OCI-LY7 (cell line): ENCODE results near the gene PFKP. TPM values are rescaled to one million over a fixed set of nuclear protein-coding genes. Genes with fewer than 3 reads are reported as not detected.

ENCODE experiments used
- BruUV-seq: library from RNA; stranded (reverse); fragments of 400-500 nt; replicated peaks from 2 replicates; lab custom pipeline; 2021; lab: Mats Ljungman, UMichigan
- CTCF ChIA-PET: fragments of 300-600 bp; sonication (Branson Sonifier 250); formaldehyde crosslinking; loops from one replicate; lab custom pipeline; 2022; ENCODE audit warnings: antibody characterized with exemption; ENCODE audit not compliant: unreplicated experiment; lab: Charles Lee
- POLR2A ChIA-PET: fragments of 300-600 bp; sonication (Branson Sonifier 250); formaldehyde crosslinking; loops from one replicate; lab custom pipeline; 2022; ENCODE audit warnings: antibody characterized with exemption; lab: Charles Lee
- DNase-seq: peaks from one replicate; pipeline ENCODE4 v3.0.0-alpha.2; 2015; ENCODE audit warnings: low spot score
- H2AFZ ChIP-seq: fragments of 200-600 bp; sonication (generic), shearing (Covaris generic); 2 replicates; pipeline ENCODE4 v1.6.1; 2014; ENCODE audit warnings: mild to moderate bottlenecking, antibody characterized with exemption, low read length, moderate library complexity
- H3K27ac ChIP-seq: fragments of 200-600 bp; sonication (generic); 2 replicates; pipeline ENCODE4 v1.5.1; 2014; ENCODE audit warnings: mixed run types, low read depth, mild to moderate bottlenecking, moderate library complexity, low read length, inconsistent platforms; ENCODE audit not compliant: poor library complexity, severe bottlenecking
- H3K36me3 ChIP-seq: fragments of 200-600 bp; sonication (generic); 2 replicates; pipeline ENCODE4 v1.6.1; 2014; ENCODE audit warnings: mild to moderate bottlenecking, antibody characterized with exemption, low read length, moderate library complexity, mixed read lengths; ENCODE audit not compliant: insufficient read depth
- H3K4me1 ChIP-seq: fragments of 200-600 bp; sonication (generic); 2 replicates; pipeline ENCODE4 v1.5.1; 2014; ENCODE audit warnings: mild to moderate bottlenecking, low read length; ENCODE audit not compliant: insufficient read depth, poor library complexity, severe bottlenecking
- H3K4me2 ChIP-seq: fragments of 200-600 bp; sonication (generic); 2 replicates; pipeline ENCODE4 v1.6.1; 2014; ENCODE audit warnings: mild to moderate bottlenecking, low read length
- H3K4me3 ChIP-seq: fragments of 200-600 bp; sonication (generic); 2 replicates; pipeline ENCODE4 v1.5.1; 2014; ENCODE audit warnings: mild to moderate bottlenecking, low read depth, low read length; ENCODE audit not compliant: poor library complexity, severe bottlenecking
- H3K79me2 ChIP-seq: fragments of 200-600 bp; sonication (generic); 2 replicates; pipeline ENCODE4 v1.6.1; 2016; ENCODE audit warnings: low read depth, mild to moderate bottlenecking, low read length, moderate library complexity, mixed read lengths; ENCODE audit not compliant: insufficient read depth
- H3K9me2 ChIP-seq: fragments of 200-600 bp; sonication (generic); 2 replicates; pipeline ENCODE4 v1.6.1; 2016; ENCODE audit warnings: mild to moderate bottlenecking, low read length, mixed read lengths; ENCODE audit not compliant: insufficient read depth
- H3K9me3 ChIP-seq: fragments of 200-600 bp; sonication (generic); 2 replicates; pipeline ENCODE4 v1.6.1; 2014; ENCODE audit warnings: mild to moderate bottlenecking, mixed run types, low read length, mixed read lengths
- H4K20me1 ChIP-seq: fragments of 200-600 bp; sonication (generic); 2 replicates; pipeline ENCODE4 v1.6.1; 2014; ENCODE audit warnings: mild to moderate bottlenecking, antibody characterized with exemption, low read length, moderate library complexity, mixed read lengths; ENCODE audit not compliant: insufficient read depth
- EZH2phosphoT487 ChIP-seq: fragments of 200-600 bp; sonication (generic); IDR thresholded peaks from 2 replicates; pipeline ENCODE4 v1.6.1; 2018; ENCODE audit warnings: low read depth, borderline replicate concordance, mild to moderate bottlenecking, mixed run types, antibody characterized with exemption, low read length, moderate library complexity, mixed read lengths
- intact Hi-C: fragments of 100-400 bp; cut with micrococcal nuclease; formaldehyde crosslinking; loops from one replicate; pipeline ENCODE4 v1.10.0; 2022; ENCODE audit not compliant: unreplicated experiment
- total RNA-seq, 2 experiments: library from RNA; depleted of rRNA in 1 of 2; stranded (reverse); fragments of >200 nt in 1 of 2; shearing (Covaris generic) in 1 of 2; gene quantifications; 2 replicates each; pipeline ENCODE4 v1.2.3, GENCODE V29; 2014 to 2022
- TF ChIP-seq, protein P1 (sequence below): fragments of 200-600 bp; sonication (generic); conservative IDR thresholded peaks from 2 replicates; pipeline ENCODE4 v1.5.1; 2014; ENCODE audit warnings: mild to moderate bottlenecking, antibody characterized with exemption, low read length, moderate library complexity, mixed read lengths

Gene PFKP
- total RNA-seq, 2 experiments from 2014 or later = 85.4 to 154 TPM

DNA sequence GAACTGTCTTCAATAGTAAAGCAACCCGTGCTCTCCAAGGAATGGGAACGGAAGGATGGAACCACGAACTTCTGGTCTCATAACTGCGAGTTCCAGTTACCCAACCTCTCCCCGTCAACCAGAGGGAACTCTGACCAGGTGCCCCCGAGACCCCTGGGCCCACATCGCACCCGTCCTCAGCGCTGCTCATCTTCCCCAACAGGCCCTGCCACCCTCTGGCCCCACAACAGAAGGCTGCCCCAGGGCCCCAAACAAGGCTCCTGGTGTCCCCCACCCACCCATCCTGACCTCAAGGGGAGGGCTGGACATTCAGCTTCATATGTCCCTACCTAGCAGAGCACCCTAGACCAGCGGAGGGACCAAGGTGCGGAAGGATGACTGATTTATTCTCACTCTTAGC is 82.6 kb downstream of the PFKP start:
- Histone ChIP-seq H3K4me1 (no peaks in the 10 kb centered on the region), H3K27ac (no peak overlapping the region), H3K36me3 (peaks cover 49% of the 10 kb centered on the region), H3K4me2 (no peak overlapping the region), H3K9me3 (no peaks in the 10 kb centered on the region), H2AFZ (no peak overlapping the region), H3K4me3 (no peak overlapping the region), H4K20me1 (no peaks in the 10 kb centered on the region), H3K9me2 (no peaks in the 10 kb centered on the region), H3K79me2 (no peaks in the 10 kb centered on the region)
- no peak for TF ChIP-seq EZH2phosphoT487
- TF ChIP-seq, protein P1, sequence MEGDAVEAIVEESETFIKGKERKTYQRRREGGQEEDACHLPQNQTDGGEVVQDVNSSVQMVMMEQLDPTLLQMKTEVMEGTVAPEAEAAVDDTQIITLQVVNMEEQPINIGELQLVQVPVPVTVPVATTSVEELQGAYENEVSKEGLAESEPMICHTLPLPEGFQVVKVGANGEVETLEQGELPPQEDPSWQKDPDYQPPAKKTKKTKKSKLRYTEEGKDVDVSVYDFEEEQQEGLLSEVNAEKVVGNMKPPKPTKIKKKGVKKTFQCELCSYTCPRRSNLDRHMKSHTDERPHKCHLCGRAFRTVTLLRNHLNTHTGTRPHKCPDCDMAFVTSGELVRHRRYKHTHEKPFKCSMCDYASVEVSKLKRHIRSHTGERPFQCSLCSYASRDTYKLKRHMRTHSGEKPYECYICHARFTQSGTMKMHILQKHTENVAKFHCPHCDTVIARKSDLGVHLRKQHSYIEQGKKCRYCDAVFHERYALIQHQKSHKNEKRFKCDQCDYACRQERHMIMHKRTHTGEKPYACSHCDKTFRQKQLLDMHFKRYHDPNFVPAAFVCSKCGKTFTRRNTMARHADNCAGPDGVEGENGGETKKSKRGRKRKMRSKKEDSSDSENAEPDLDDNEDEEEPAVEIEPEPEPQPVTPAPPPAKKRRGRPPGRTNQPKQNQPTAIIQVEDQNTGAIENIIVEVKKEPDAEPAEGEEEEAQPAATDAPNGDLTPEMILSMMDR = no peak
- no peak for DNase-seq
- POLR2A ChIA-PET = no interaction called here
- intact Hi-C loops = no loop called here
- BruUV-seq = no TSS peak
- CTCF ChIA-PET = no interaction called here

- no peak overlapping the region for H3K4me2 ChIP-seq
- H2AFZ ChIP-seq = no peak overlapping the region
- no peak overlapping the region for H3K27ac ChIP-seq
- H3K9me2 ChIP-seq = no peaks in the 10 kb centered on the region
- H3K4me3 ChIP-seq = no peak overlapping the region
- no TSS peak for BruUV-seq
- TF ChIP-seq, protein P1 = no peak
- no peak for TF ChIP-seq EZH2phosphoT487
- no peaks in the 10 kb centered on the region for H4K20me1 ChIP-seq
- no peak for DNase-seq
- no peaks in the 10 kb centered on the region for H3K4me1 ChIP-seq
- CTCF ChIA-PET = no interaction called here
- no peaks in the 10 kb centered on the region for H3K79me2 ChIP-seq
- intact Hi-C loops = no loop called here
- POLR2A ChIA-PET = no interaction called here
- no peaks in the 10 kb centered on the region for H3K9me3 ChIP-seq
- peaks cover 49% of the 10 kb centered on the region for H3K36me3 ChIP-seq
Measured at GRCh38 chr10:3150366-3150765, 83.0 kb downstream of the PFKP start.

DNA sequence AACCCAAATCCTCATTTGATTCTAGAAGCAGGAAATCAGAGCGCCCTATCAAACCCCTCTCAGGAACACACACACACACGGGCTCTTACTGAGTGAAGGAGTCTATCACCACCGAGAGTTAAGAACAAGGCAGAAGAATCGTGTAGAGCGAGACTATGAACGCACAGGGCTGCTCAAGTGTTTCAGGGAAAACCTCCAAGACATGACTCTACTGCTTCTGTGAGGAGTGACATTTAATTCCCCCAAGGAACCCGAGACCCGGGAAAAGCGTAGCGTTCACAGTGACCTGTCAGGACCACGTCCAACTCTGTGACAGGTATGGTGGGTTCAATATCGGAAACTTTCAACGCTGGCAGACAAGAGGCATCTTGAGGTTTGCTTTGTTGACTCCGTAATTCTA is 83.6 kb downstream of the PFKP start:
- H3K79me2 ChIP-seq = no peaks in the 10 kb centered on the region
- TF ChIP-seq, protein P1 = no peak
- no peak for TF ChIP-seq EZH2phosphoT487
- no peak overlapping the region for H3K27ac ChIP-seq
- DNase-seq = no peak
- H4K20me1 ChIP-seq = no peaks in the 10 kb centered on the region; the same call in 1 of the 2 replicates
- H3K9me3 ChIP-seq = no peaks in the 10 kb centered on the region
- H3K4me2 ChIP-seq = no peak overlapping the region
- H3K4me3 ChIP-seq = no peak overlapping the region
- peaks cover 49% of the 10 kb centered on the region for H3K36me3 ChIP-seq
- intact Hi-C loops = no loop called here
- no TSS peak for BruUV-seq
- ChIA-PET POLR2A (no interaction called here), CTCF (no interaction called here)
- H3K9me2 ChIP-seq = no peaks in the 10 kb centered on the region
- no peak overlapping the region for H2AFZ ChIP-seq
- no peaks in the 10 kb centered on the region for H3K4me1 ChIP-seq
